K562 (cell line): ENCODE data around the gene NR2F2. TPM values are rescaled to one million over a fixed set of nuclear protein-coding genes. Genes with fewer than 3 reads are reported as not detected.

Experiments
- ATAC-seq: fragments of 200-7000 bp; cut with Tn5 transposase; 3 replicates; pipeline ENCODE4 v1.9.1; 2020; ENCODE audit warnings: moderate library complexity
- BruUV-seq: library from RNA; stranded (reverse); fragments of 400-500 nt; replicated peaks from 2 replicates; lab custom pipeline; 2021; lab: Mats Ljungman, UMichigan
- CTCF ChIA-PET: fragments of 300-600 bp; formaldehyde crosslinking; extraction: SDS; loops from one replicate; lab custom pipeline; 2021; ENCODE audit warnings: low intra/inter-chr PET ratio; lab: Yijun Ruan, JAX
- POLR2A ChIA-PET: fragments of 300-600, 350-650 bp; sonication (Branson Sonifier 250); formaldehyde crosslinking; extraction: SDS; loops from one replicate; lab custom pipeline; 2021; ENCODE audit warnings: antibody characterized with exemption, inconsistent platforms; lab: Yijun Ruan, JAX
- DNase-seq, 4 experiments: peaks; one replicate each; pipeline versions ENCODE4 v3.0.0 to v3.0.0-alpha.2; 2011 to 2018; ENCODE audit warnings: low spot score in 3 of 4, mixed read lengths in 3 of 4; ENCODE audit errors: extremely low read depth in 1 of 4
- FAIRE-seq: peaks from 2 replicates; lab custom pipeline; 2011; peaks lifted over from hg19 to GRCh38; lab: Jason Lieb, UNC
- H2AFZ ChIP-seq: 2 replicates; pipeline ENCODE4 v1.6.0; 2011; ENCODE audit warnings: low read depth, low read length, control low read depth, inconsistent platforms
- H3K27ac ChIP-seq: fragments of 200-600 bp; 3 replicates; pipeline ENCODE4 v1.8.0; 2011; ENCODE audit warnings: low read depth, mild to moderate bottlenecking, control low read depth, inconsistent platforms, low read length, moderate library complexity, mixed read lengths; ENCODE audit errors: extremely low read depth
- H3K27me3 ChIP-seq, 2 experiments: fragments of 300-600 bp in 1 of 2; 2 replicates in 1 of 2; 3 replicates in 1 of 2; pipeline versions ENCODE4 v1.6.0 to v1.8.0; 2011; ENCODE audit warnings: inconsistent platforms in 2 of 2, low read length in 2 of 2, mild to moderate bottlenecking in 1 of 2, mixed read lengths in 1 of 2, moderate library complexity in 1 of 2; ENCODE audit not compliant: control insufficient read depth in 2 of 2, insufficient read depth in 2 of 2
- H3K36me3 ChIP-seq: fragments of 300-600 bp; 3 replicates; pipeline ENCODE4 v1.8.0; 2011; ENCODE audit warnings: mild to moderate bottlenecking, low read length, inconsistent platforms; ENCODE audit not compliant: control insufficient read depth, insufficient read depth
- H3K4me1 ChIP-seq, 2 experiments: fragments of 200-600 bp in 1 of 2; replicated peaks in 1 of 2; 2 replicates in 1 of 2; 3 replicates in 1 of 2; pipeline versions ENCODE4 v1.5.1 to v1.8.0; 2011; ENCODE audit warnings: inconsistent platforms in 2 of 2, low read length in 2 of 2, mild to moderate bottlenecking in 1 of 2, mixed read lengths in 1 of 2, moderate library complexity in 1 of 2; ENCODE audit not compliant: control insufficient read depth in 2 of 2, insufficient read depth in 2 of 2
- H3K4me2 ChIP-seq: 2 replicates; pipeline ENCODE4 v1.6.1; 2011; ENCODE audit warnings: low read length, control low read depth, inconsistent platforms, mixed read lengths; ENCODE audit not compliant: insufficient read depth
- H3K4me3 ChIP-seq: fragments of 200-600 bp; sonication (generic), shearing (Covaris generic); 2 replicates; pipeline ENCODE4 v1.5.1; 2016; ENCODE audit warnings: control low read depth, inconsistent platforms
- H3K79me2 ChIP-seq: fragments of 200-600 bp; 3 replicates; pipeline ENCODE4 v1.8.0; 2011; ENCODE audit warnings: low read length, inconsistent platforms; ENCODE audit not compliant: control insufficient read depth, insufficient read depth
- H3K9ac ChIP-seq, 2 experiments: 2 replicates each; pipeline versions ENCODE4 v1.6.0 to v1.6.1; 2011; ENCODE audit warnings: low read depth in 2 of 2, low read length in 2 of 2, control low read depth in 1 of 2, inconsistent platforms in 1 of 2, mild to moderate bottlenecking in 1 of 2, mixed read lengths in 1 of 2; ENCODE audit not compliant: insufficient read depth in 1 of 2
- H3K9me1 ChIP-seq: one replicate; pipeline ENCODE4 v1.6.0; 2011; ENCODE audit warnings: inconsistent platforms, mild to moderate bottlenecking, low read length, moderate library complexity; ENCODE audit not compliant: control insufficient read depth, insufficient read depth
- H3K9me3 ChIP-seq: replicated peaks from 2 replicates; pipeline ENCODE4 v1.5.1; 2011; ENCODE audit warnings: low read depth, low read length, inconsistent platforms; ENCODE audit not compliant: control insufficient read depth, insufficient read depth
- H4K20me1 ChIP-seq: replicated peaks from 2 replicates; pipeline ENCODE4 v1.6.1; 2011; ENCODE audit warnings: low read length, inconsistent platforms, mixed read lengths; ENCODE audit not compliant: control insufficient read depth, insufficient read depth
- CCNT2 ChIP-seq: IDR thresholded peaks from 2 replicates; pipeline ENCODE4 v1.6.1; 2011; ENCODE audit warnings: borderline replicate concordance, low read depth, mild to moderate bottlenecking, moderate library complexity, mixed read lengths, low read length; ENCODE audit not compliant: insufficient read length; ENCODE audit errors: extremely low read depth
- CREB1 ChIP-seq, 2 experiments: sonication (generic) in 1 of 2; formaldehyde crosslinking in 1 of 2; IDR thresholded peaks; 2 replicates each; pipeline versions ENCODE4 v1.6.1 to v1.8.0; 2012 to 2022; ENCODE audit warnings: inconsistent platforms in 1 of 2, mild to moderate bottlenecking in 1 of 2, missing genetic modification reagents in 1 of 2, moderate library complexity in 1 of 2
- ELF4 ChIP-seq: fragments of 450-650 bp; formaldehyde crosslinking; IDR thresholded peaks from 2 replicates; pipeline ENCODE4 v1.4.0; 2022; ENCODE audit warnings: missing genetic modification characterization
- THRB ChIP-seq: fragments of 450-650 bp; formaldehyde crosslinking; conservative IDR thresholded peaks from 2 replicates; pipeline ENCODE4 v1.4.0; 2022; ENCODE audit warnings: mild to moderate bottlenecking, missing genetic modification characterization
- WGBS: fragments of 100-300 bp; shearing (Covaris generic); methylation state at CpG from one replicate; pipeline ENCODE4 v1.1.6; 2016; ENCODE audit warnings: low coverage, mixed read lengths; ENCODE audit not compliant: insufficient coverage; ENCODE audit errors: missing lambda C conversion rate; 5-methylcytosine and 5-hydroxymethylcytosine counted together
- in situ Hi-C: fragments of 300-500 bp; cut with MboI; formaldehyde crosslinking; loops from 4 replicates; pipeline ENCODE4 v1.15.0; 2018; ENCODE audit warnings: inconsistent platforms, mixed read lengths
- intact Hi-C: fragments of 100-400 bp; cut with micrococcal nuclease; formaldehyde crosslinking; loops from 2 replicates; pipeline ENCODE4 v1.14.2; 2022
- polyA plus RNA-seq, 8 experiments: library from polyadenylated mRNA; depleted of rRNA in 4 of 8; stranded (reverse) in 5 of 8; unstranded in 3 of 8; fragments of >200 nt; fragmentation: Nextera tagmentation in 2 of 8; fragmentation: Illumina TruSeq in 1 of 8; extraction: Ambion mirVana in 2 of 8; extraction: Trizol in 1 of 8; gene quantifications; 2 replicates each; pipeline versions ENCODE4 v1.2.1 to v1.2.3, GENCODE V29; 2011 to 2014; ENCODE audit warnings: inconsistent platforms in 1 of 8, missing spikeins in 1 of 8
- total RNA-seq, 7 experiments: library from RNA; depleted of rRNA in 6 of 7; stranded (reverse); fragments of >200 nt in 6 of 7; fragmentation: Illumina TruSeq in 2 of 7; extraction: Trizol in 2 of 7; gene quantifications; 2 replicates each; pipeline versions ENCODE4 v1.2.1 to v1.2.3, GENCODE V29; 2011 to 2021; ENCODE audit warnings: low replicate concordance in 1 of 7

Gene NR2F2
- total and polyA plus RNA-seq, 9 of the 15 experiments (the other 6 are each of a cell fraction or from before 2014, with no cell fraction given) = 6.0 to 51.8 (median 11.1) TPM

- TF ChIP-seq THRB (CRISPR knock-in tag) (no peak), ELF4 (CRISPR knock-in tag) (no peak), CCNT2 (no peak), CREB1 (IDR thresholded peaks at IDR 0.05) (no peak), CREB1 (CRISPR knock-in tag; IDR thresholded peaks at IDR 0.05) (no peak)
- in situ Hi-C loops (loop anchor here (25.0 kb wide), 1 partner anchor 895 kb away; no protein-coding TSS in a partner anchor), intact Hi-C loops (no loop called here)
- POLR2A ChIA-PET = interaction anchor here (1.2 kb wide), 1 partner anchor 8 kb away, joined by 3 read pairs; no protein-coding TSS in a partner anchor
- Histone ChIP-seq H3K4me1 (peaks cover 3 to 38% of the 10 kb centered on the region in 2 experiments; a peak in 4 of 5 replicates), H3K9me1 (no peaks in the 10 kb centered on the region), H3K27me3 (no peaks in the 10 kb centered on the region), H3K9ac (no peak overlapping the region), H3K27ac (no peak overlapping the region), H3K4me3 (no peak overlapping the region), H2AFZ (no peak overlapping the region), H3K9me3 (peaks cover 2% of the 10 kb centered on the region; the same call in 1 of the 2 replicates), H4K20me1 (no peaks in the 10 kb centered on the region), H3K79me2 (peaks cover 77% of the 10 kb centered on the region), H3K4me2 (no peak overlapping the region), H3K36me3 (peaks cover 84% of the 10 kb centered on the region)
- DNase-seq = no peak
- BruUV-seq = no TSS peak
- no peak for FAIRE-seq
- 83% methylated on average over 13 of the region's 16 CpGs for WGBS
- no peak for ATAC-seq
- CTCF ChIA-PET = no interaction called here
These were observed 12.1 kb downstream of the NR2F2 start for GRCh38 chr15:96342406-96343112.
